NOMO-1 (cell line): Measurements from ENCODE around the gene SERPINB7.
"Not testable (repeated sequence)": the region's sequence is repeated elsewhere in the genome, so short reads cannot be mapped to it uniquely, and the experiment has no call there.

ENCODE experiments used
- DNase-seq, 2 experiments: peaks; one replicate each; lab custom pipeline; 2025; ENCODE audit not compliant: unreplicated experiment in 2 of 2; lab: John Stamatoyannopoulos, UW

SERPINB7 gene, protein sequence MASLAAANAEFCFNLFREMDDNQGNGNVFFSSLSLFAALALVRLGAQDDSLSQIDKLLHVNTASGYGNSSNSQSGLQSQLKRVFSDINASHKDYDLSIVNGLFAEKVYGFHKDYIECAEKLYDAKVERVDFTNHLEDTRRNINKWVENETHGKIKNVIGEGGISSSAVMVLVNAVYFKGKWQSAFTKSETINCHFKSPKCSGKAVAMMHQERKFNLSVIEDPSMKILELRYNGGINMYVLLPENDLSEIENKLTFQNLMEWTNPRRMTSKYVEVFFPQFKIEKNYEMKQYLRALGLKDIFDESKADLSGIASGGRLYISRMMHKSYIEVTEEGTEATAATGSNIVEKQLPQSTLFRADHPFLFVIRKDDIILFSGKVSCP

DNA sequence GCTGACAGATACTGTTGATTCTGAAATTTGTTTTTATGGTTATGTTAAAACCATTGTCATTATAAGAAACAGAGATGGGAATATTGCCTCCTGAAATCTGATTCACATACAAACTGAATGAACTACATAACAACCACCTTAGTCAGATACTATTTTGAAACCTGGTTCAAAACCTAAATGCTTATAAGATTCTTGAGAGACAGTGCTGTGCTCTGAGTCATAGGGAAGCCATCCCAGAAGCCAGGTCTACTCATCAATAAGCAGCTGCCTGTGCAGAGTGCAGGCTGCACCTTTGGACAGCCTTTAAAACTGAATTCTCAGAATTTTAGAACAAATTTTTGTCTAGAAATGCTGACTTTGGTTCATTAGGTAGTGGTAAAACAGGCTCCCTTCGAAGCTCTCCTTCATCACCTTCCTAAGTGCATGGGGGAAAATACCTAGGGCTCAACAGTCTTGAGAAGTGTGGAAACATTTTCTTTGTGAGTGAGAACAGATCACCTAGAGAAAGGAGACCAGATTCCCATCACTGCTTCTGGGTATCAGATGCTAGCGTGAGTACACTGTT lies at the start of gene SERPINB7:
TSS of gene SERPINB7 (plus strand) at position 253 of the 565 bp plus-strand sequence. CDS start 6,955 bp downstream, outside the sequence.
- no peak for DNase-seq

DNA sequence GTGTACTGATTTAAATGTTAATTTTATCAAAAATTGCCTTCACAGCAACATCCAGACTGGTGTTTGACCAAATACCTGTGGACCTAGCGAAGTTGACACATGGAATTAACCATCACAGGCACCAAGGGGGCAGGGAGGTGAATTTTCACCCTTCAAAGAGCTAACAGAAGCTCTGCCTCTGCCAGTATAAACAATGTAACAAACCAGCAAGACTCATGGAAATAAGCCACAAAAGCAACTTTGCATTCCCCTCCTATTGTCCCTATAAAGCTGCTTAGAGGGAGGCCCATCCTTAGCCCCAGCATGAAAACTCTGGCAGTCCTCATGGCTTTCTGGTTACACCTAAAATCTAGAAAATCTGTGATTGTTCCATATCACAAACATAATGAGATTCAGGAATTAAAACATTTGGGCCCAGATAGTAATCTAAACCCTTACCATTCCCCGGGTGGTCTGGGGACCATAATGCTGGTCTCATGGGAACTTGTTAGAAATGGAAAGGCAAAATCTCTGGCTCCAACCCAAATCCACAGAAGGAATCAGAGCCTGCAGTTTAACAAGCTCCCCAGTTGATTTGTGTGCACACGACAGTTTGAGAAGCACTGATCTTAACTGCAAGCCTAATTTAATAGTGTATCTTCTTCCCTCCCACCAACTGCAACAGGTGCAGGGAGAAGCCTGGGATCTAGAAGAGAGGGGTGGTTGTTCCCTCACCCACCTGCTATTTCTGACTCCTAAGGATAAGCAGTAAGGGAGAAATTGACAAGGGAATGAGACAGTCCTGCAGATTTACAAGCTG lies 49.3 kb upstream of the SERPINB7 start:
- DNase-seq, result no peak

DNA sequence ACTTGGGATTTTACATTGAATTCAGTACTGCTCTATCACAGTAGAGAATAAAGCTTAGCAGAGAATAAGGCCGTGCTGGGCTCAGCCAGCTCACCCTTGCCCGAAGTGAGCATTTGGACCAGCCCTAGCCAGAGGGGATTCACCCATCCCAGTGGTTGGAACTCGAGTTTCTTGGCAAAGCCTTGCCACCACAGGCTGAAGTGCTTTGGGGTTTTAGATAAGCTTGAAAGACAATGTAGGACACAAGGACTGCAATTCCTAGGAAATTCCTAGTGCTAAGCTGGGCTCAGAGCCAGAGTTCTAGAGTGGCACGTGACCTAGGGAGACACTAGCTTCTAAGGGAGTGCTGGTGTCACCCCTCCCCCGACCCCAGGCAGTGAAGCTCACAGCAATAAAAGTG lies 44.4 kb upstream of the SERPINB7 start:
- DNase-seq, result no peak

DNA sequence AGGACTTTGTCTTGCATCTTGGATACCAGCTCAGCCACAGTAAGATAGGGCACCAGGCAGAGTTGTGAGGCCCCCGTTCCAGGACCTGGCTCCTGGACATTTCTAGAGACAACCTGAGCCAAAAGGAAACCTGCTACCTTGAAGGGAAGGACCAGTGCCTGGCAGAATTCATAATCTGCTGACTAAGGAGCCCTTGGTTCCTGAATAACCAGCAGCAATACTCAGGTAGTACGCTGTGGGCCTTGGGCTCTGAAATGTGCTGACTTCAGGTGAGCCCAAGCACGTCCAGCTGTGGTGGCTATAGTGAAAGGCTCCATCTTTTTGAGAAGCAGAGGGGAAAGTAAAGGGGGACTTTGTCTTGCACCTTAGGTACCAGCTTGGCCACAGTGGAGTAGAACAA lies 44.0 kb upstream of the SERPINB7 start:
- no peak for DNase-seq

DNA sequence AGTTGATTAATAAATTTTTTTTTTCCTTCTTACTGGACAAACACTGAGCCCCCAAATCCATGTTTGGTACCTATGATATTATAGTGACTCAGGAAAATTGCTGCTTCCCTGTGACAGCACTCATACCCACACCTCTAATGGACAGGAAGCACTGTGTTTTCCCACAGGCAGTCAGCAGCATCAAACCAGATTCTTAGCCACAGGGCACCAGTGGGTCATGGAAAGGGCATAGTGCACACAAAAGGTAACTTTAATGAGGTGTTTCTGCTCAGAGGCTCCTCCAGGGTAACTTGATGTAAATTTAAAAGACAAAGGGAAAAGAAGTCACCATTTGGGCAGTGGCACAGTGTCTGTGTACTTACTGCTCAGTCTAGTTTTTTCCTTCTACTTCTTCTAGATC lies 38.3 kb upstream of the SERPINB7 start:
- DNase-seq, result no peak

DNA sequence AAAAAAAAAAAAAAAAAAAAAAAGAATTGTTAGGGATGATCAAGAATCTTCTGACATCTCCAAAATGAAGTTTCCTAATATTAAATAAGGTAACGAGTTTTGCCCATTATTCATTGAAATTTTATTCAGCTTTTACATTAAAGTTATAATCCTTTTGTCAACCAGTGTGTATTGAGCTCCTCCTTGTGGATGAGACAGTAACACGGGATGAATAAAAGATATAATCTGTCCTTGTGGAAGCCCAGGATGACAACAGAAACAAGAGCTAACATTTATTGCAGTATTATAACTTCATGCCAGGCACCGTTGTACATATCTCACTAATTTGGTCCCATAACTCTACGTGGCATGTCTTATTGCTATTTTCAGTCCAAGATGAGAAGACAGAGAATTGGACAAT lies 33.4 kb upstream of the SERPINB7 start:
- DNase-seq, result peak in 1 of 2 experiments; percentile 9

DNA sequence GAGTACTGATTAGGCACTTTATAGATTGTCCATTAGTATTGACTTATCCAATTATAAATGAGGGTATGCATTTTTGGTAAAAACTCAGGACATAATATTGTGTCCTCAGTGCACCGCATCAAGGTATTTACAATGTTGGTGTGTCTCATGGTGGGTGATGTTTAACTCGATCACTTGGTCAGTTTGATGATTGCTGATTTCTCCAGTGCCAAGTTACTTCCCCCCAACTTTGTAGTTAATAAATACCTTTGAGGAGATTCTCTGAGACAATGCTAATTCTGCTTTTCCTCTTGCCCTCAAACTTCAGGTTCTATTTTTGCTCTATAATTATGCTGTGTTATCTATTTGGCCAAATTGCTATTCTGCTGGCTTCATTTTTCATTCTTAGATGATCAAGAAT lies 28.2 kb upstream of the SERPINB7 start:
- DNase-seq, result no peak

DNA sequence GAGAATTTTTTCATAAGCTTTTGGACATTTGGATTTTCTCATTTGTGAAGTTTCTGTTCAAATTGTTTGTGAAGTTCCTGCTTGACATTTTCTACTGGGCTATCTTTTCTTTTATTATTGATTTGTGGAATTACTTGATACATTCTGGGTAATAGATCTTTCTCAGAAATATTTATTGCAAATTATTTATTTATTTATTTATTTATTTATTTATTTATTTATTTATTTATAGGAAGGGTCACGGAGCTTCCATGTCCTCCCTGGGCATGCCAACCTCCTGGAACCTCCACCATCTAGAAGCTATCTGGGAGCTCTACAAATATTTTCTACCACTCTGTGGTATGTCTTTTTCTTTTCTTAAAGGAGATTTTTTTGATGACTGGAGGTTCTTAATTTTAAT lies 25.7 kb upstream of the SERPINB7 start:
- DNase-seq, result no peak

DNA sequence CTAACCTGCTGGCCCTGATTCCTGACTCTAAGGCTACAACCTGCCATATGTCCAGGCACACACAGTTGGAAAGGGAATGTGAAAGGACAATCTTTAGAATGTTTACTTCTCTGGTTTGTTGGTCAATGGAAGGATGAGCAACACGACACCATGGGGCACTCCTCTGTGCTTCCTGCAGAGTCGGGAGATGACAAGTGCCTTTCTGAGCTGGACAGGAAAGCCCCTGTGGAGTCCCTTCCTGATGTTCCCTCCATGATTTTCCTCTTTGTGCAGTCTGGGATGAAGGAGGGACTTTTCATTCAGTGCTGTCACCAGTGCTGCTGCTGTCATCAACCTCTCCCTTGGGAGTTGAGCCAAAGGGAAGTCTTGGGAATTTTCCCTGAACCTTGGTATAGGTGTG lies 22.6 kb upstream of the SERPINB7 start:
- no peak for DNase-seq

DNA sequence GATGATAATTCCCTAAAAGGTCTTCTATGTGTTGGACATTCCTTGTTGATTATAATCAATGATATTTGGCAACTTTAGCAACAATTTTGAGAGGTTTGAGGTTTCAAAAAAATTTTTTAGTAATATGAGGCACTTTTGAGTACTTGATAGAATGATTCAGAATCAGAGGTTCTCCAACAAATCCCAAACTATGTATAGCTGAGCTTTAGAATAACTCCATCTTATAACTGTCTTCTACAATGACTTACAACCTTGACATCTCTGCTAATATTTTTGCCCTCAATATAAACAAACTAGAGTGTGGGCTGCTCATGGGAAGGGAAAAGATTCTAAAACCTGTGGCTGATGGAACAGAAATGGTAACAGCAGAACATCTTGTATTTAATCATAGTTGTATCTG lies 21.5 kb upstream of the SERPINB7 start:
- no peak for DNase-seq

DNA sequence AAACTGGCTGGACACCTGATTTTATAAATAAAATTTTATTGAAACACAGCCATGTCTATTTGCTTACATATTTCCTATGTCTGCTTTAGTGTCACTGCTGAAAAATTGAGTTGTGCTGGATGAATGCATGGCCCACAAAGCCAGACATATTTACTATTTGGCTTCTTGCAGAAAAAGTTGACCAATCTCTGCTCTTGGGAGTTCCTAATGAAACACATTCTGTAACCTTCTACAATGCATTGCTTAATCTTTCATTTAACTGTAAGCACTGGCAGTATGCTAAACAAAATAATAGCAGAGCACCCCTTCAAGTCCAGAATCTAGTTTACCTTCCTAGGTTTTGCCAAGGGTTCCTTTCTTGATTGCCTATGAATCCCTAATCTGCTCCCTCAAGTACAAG lies 17.7 kb upstream of the SERPINB7 start:
- no peak for DNase-seq

DNA sequence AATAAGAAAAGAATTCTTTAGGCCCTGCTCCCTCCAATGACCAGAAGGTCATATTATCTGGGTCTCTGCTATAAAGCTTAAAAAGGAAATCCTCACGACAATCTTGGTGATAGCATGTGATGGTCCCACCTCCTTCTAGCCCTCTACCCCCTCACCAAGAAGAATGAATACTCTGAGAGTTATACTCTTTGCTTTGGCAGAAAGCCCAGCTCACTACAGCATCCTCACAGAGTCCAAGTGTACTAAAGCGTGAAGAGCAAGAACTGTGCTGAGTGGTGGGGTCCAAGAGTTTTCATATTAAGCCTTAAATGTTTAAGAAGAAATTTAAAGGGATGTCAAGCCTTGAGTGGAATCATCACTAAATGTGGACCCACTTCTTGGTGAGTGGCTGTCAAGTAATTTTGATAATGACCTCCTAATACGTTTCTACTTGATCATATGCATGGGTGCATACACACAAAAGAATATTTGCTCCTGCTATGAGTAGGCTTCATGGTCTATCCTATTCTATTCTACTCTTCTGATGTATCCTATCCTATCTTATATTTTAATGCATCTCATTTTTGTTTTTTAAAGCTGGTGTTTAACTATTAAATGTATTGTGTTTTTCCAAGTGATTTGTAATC lies 16.5 kb upstream of the SERPINB7 start:
- DNase-seq, result no peak

DNA sequence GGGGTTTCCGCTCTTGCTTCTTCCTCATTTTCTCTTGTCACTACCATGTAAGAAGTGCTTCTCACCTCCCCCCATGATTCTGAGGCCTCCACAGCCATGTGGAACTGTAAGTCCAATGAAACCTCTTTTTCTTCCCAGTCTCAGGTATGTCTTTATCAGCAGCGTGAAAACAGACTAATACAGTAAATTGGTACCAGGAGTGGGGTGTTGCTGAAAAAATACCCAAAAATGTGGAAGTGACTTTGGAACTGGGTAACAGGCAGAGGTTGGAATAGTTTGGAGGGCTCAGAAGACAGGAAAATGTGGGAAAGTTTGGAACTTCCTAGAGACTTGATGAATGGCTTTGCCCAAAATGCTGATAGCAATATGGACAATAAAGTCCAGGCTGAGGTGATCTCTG lies 15.4 kb upstream of the SERPINB7 start:
- DNase-seq, result not testable (repeated sequence)

DNA sequence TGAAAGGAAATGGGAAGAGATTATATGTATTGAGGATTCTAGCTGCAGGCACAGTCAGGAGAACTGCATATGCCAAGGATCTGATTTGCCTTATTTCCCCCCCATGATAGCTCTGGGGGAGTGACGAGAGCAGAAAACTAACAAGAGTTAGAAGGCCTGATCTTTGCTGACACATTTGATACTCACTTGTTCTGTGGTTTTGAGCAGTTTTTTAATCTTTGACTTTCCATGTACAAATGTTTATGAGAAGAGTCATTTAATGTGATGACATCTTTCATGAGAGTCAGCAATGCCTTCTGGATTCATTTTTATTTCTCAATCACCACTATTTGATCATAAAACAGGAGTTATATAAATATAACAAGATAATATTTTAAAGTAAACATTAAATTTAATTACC lies 12.7 kb upstream of the SERPINB7 start:
- no peak for DNase-seq

DNA sequence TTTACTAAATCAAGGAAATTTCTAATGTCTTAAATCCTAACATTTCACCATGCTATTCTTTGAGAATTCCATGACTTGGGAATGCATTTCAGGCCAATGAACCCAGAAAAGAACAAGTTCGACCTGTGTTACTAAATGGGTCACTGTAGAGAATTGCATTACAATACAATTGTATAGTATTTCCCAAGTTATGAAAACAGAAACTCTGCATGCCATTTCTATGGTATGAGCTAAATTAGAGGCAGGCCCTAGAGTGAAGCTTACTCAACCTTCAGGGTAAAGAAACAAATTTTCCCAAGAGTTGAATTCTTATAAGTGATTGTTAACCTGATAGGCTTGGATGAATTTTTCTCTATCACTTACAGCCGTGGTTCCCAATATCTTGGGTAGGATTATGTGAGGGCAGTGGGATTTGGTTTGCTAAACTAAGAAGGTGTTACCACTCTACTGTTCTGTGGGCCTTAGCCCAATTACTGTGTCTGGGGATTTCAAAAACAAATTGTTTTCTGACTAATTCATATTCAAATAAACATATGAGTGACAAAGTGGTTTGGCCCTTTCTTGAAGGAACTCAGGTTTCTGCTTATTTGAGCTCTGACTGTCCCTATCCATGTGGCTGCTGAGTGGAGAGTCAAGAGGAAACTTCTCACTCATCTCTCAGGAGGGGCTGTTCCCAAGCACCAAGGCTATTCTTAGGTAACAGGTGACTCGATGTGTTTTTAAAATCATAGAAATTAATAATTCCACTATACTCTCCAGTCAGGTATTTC lies 11.2 kb upstream of the SERPINB7 start:
- no peak for DNase-seq

DNA sequence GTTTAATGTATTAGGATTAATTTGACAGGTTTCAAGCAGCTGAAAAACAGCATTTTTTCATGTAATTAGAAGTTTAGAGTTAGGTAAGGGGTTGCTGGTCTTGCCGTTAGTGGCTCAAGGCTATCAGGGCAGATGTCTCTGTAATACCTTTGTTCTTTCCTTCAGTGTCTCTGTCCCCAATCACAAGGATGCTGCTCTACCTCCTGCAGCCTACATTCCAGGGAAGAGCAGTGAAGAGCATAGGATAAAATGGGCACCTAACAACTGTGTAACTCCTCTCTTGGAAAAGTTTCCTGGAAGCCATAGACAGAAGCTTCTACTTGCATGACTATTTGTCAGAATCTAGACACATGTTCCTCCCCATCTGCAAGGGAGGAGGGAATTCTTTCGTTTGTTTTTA lies 9.4 kb upstream of the SERPINB7 start:
- no peak for DNase-seq

DNA sequence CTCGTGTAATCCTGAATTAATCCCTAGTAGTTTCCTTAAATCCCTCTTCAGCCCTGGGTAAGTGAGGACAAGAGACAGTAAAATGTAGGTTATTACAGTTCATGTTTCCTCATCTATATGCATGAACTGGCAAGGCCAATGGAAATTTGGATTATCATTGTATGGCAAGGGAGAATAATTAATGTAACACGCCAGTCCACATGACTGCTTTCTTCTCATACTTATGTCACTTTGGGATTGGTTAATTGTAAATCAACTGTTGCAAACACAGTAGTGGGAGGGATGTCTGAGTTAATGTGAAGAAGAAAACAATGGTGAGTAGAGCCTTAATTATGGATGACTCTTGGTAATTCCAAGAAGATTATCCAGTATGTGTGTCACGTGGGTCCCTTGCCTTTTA lies 1.7 kb upstream of the SERPINB7 start:
- DNase-seq, result no peak

DNA sequence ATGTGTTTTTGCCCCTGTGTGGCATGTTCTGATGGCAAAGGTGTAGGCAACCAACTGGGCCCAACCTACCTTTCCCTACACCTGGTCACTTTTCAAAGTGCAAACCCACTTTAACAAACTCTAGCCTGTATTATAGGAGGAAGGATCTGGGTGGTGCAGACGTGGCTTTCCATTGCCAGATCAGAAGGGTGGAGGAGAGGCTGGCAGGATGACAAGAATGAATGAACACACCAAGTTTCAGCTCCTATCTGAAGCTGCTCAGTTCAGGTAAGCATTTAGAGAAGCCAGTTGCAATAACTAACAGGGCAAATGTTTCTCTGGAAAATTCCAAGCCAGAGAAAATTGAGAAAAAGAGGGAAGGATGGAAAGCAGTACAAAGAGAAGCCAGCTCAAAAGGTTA lies 707 bp upstream of the SERPINB7 start:
- no peak for DNase-seq

DNA sequence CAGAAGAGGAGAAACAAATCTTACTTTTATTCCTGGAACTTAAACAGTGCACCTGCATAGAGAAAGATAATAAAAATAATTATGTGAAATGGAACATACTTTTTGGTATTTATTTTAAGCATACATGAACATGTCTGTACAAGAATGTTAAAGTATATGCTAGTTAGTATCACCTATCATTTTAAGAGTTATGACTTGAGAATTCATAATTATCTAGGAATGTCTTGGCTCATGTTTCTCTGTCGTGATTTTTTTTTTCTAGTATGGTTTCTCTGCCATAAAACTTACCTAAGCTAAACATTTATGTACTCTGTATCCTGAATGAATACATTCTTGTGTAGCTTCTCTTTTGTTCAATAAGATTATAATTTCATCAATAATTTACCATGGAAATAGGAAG lies 4.2 kb downstream of the SERPINB7 start:
- DNase-seq, result no peak

DNA sequence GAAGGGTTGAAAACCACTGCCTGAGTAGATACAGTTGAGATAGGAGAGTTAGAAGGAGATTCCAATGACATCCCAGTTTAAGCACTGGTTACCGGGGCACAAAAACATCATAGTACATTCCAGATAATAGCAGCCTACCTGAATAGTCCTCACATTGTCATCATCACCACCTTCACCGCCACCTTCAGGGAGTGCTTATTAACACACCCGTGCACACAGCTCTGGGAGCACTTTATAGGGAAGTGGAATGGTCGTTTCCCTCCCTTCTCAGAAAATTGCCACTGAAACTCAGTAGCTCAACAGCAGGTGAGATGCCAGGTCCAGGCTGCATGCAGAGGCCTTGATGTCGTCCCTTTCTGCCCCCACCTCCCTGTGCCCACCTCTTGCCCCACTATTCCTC lies 8.2 kb downstream of the SERPINB7 start:
- peak; percentile 1 to 7 for DNase-seq
